Cerebellar cortex (tissue), 1 donor: ENCODE data around the gene LYRM1.
"Not testable (repeated sequence)": the region's sequence is repeated elsewhere in the genome, so short reads cannot be mapped to it uniquely, and the experiment has no call there.

Experiments used
- DNase-seq: peaks from one replicate; pipeline ENCODE4 v3.0.0-alpha.2; 2015; ENCODE audit warnings: low spot score

The LYRM1 gene, protein sequence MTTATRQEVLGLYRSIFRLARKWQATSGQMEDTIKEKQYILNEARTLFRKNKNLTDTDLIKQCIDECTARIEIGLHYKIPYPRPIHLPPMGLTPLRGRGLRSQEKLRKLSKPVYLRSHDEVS

DNA sequence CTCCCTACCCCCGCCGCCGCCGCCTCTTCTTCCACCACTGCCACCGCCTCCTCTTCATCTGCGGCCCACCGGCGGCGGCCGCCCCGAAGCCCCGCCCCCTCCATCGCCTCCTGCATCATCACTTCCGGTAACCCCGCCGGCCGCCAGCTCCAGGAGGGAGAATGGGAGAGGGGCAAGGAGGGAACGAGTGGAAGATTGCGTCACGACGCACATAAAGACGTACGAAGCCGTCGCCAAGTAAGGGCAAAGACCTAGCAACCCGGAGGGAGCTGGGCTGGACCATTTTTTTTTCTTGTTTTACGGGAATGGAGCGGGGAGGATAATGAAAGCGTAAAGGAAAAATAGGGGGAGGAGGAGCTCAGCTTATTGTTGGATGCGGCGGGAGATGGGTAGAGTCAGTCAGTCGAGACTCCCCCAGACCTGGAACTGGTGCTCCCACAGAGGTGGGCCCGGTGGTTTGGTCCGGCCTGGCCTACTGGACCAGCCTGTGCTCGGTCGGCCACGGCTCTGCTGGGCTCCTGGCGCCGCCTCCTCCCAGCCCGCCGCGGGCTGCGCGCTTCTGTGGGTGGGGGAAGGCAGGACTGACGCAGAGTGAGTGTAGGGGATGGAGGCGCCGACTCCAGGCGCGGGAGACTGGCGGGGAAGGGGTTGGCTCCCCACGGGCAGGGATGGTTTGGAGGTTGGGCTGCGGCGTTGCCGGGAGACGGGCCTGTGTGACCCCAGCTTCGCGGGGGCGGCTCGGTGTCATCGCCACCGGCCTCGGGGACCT, at the start of gene LYRM1, which contains the start of gene DCUN1D3:
Gene LYRM1, plus strand, starts transcription at position 473 of the 769 bp plus-strand sequence. CDS start 14,785 bp downstream, outside the sequence.
Gene DCUN1D3, minus strand, starts transcription at position 60 of the 769 bp plus-strand sequence. CDS start 37,820 bp downstream, outside the sequence.
- peak; percentile 99 for DNase-seq

DNA sequence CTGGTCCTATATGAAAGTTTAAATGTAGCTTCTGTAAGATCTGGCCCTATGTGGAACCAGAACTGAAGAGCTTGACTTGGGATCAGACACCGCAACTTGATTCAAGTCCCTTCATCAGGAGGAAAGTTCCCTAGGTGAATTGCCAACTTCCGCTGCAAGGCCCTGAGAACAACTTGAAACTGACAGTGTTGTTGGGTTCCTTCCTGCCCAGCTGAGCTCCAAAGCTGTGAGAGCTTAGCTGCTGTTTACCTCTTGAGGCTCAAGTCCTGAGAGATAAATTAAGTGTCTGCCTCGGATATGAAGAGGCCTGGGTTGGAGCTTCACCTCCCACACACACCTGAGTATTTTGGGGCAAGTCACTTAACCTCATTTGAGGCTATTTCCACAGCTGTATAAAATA, 49.6 kb upstream of the LYRM1 start:
- no peak for DNase-seq

DNA sequence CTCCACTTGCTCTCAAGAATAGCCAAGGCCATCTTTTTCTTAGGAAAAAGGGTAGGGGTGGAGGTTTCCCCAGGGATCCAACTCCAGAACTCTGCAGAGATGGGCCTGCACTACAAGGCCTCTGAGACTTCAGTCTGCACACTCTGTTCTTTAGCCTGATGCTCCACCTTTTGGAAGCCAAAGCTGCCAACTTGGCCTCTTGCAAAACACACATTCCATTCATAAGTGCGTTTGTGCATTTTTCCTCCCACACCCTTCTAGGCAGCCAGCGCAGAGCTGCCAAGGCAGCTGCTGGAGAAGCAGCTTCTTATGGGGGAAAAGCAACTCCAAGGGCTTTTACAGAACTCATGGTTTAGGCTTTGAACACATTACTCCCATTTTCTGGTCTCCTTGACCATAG, 49.0 kb upstream of the LYRM1 start:
- no peak for DNase-seq

DNA sequence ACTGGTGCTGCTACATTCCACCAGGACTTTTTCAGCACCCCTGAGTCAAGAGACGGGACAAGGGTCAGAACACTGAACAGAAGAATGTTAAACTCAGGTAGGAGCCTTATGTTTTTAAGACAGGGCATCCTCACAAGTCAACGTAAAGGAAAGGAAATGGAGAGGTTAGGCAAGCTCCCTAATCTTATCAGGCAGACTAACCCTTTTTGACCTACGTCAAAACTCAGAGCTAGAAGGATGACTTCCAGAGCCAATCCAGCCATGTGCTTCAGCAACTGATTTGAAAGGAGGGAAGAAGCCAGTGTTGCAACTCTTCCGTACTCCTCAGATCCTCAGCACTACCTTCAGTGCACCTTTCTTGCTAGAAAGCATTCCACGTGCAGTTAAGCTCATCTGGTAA, 47.4 kb upstream of the LYRM1 start:
- DNase-seq: no peak

DNA sequence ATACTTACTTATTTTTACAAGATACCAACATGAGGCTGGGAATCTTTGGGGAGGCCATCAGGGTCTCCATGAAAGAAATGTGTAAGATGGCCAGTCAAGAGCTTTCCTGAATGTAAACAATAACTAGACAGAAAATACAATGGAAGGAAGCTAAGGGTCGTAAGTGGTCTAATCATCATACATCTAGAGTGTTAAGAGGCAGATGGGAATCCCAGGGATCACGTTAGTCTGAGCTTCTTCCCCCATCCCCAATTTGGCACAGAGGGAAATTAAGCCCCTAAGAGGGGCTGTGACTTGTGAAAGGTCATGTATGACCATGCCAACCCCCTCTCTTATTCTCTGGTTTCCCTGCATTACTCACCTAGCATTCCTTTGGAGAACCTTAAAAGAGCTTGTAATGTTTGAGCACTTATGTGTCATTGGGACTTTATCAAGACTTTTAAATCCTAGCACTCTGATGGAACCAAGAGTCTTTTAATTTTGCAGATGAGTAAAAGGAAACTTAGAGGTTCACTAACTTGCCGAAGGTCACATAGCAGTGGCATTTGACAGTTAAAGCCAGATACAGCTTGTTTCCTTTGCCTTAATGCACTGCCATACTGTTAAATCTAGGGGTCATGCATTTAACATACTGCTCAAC, 46.5 kb upstream of the LYRM1 start:
- no peak for DNase-seq

DNA sequence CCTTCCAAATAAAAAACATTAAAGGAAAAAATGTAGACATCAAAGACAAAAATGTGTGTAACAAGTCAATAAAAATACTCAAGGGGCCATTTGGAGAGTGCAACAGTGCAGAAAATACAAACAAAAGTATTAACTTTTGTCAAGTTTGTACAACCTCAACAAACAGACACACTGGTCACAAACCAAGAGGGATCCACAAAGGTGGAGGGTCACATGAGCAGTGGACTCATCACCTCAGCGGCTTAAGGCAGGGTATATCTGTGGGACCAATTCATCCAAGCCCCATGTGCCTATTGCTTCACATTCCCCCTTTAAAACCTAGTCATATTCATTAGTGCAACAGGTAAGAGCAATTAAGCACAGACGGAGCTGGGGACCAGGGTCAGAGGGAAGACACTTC, 45.6 kb upstream of the LYRM1 start:
- DNase-seq: no peak

DNA sequence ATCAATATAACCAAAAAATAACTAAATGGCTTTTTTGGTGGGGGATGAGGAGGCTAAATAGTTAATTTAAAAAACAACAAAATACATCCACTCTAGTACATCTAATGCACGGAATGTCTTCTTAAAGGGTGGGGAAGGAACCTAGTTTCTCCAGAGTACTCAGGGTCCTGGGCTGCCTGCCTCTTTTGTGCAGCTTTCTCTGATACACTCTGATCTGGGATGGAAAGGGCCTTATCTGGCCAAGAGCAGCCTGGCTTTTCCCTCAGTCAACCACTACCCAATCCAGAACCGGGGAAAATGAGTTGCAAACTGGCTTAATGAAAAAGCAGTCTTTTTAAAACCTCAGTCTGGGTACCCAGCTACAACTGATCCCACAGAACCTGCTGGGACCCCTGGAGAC, 43.3 kb upstream of the LYRM1 start:
- no peak for DNase-seq

DNA sequence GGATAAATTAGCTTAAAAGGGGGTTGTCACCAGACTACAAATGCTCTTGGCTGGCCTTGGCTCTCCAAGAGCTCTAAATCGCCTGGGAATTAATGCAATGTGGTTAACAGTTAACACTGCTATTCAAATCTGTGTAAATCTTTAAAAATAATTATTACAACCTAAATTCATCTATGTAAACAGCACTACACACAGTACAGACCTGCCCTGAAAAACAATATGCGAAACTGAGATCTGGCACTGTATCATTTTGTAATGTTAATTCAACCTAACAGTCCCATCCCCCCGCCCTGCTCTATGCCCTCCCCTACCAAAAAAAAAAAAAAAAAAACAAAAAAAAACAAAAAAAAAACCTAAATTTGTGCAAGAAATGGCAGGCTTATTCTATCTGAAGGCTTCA, 41.3 kb upstream of the LYRM1 start:
- no peak for DNase-seq

DNA sequence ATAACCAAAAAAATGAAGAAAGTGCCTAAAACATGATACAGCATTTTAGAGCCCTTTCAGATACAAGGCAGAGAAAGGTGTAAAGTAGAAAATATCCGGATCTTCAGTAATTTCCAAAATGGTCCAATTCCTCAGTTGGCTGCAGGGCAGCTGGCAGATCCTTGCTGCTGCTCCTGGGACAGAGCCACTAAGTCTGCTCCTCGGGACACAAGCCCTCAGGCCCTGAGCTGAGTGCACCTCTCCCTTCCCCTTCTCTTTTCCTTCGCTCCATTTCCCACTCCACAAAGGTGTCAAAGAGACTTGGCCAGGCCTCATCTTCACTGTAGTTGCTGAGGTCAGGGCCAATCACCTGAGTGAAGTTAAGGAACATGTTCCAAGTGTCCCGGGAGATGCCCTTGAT, 40.9 kb upstream of the LYRM1 start:
- DNase-seq: peak; percentile 47

DNA sequence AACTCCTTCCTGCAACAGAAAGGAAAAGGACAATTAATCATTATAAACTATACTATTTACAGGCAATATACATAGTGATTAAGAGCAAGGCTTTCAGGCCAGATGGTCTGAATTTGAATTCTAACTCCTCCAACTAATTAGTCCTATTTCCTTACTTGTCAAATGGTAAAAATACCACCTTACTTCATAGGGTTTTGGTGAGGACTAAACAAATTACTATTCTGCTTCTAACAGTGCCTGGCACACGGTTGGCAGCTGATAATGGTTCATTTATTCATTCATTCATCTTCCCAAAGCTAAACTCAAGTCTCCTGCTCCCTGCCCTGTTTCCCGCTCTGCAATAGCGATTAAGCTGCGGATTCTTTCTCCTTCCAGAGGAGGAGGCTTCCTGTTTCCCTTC, 40.2 kb upstream of the LYRM1 start:
- DNase-seq: no peak

DNA sequence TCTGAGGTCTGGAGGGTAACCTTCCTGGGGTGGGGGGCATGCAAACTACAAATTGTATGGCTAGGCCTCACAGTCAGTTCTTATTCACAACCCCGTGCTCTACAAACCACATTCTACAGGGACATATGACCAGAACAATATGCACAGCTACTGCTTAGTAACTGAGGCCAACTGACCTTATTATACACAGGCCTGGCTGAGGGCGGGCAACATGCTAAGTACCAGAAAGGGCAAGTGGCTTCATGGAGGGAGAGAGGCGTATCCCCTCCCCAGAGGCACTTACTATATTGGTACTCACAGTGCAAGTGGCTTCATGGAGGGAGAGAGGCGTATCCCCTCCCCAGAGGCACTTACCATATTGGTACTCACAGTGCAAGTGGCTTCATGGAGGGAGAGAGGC, 39.6 kb upstream of the LYRM1 start:
- DNase-seq: not testable (repeated sequence)

DNA sequence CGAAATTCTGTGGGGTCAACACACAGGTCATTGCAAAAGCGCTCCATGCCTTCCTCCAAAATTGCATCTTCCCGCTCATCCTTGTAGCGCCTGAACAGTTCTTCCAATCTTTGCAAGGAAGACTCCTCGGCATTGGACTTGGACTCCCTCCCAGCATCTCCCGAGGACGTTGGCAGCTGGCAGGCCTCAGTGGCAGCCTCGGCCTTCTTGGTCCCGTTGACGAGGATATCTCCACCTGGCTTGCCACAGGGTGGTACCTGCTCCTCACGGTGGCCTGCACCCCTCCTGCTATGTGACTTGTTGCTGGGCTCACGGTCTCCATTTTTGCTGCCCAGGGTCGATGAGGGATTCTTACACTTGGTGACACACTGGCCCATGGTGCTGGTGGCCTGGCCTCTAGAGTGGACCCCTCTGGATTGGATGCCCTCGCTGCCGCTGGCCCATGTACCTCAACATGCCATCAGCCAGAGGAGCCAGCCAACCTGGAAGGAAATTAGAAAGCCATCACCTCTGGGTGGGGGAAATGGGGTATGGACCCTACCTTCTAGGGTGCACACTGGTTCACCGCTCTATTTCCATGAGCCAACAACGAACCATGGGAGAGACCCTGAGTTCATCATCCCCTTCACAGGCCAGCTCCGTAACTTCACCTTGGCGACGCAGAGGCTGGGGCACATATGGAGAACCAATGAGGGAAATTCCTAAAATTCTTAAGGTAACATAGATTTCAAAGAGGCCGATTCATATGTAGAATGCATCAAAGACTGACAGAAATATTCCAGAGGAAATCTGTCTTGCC, 38.2 kb upstream of the LYRM1 start:
- no peak for DNase-seq

DNA sequence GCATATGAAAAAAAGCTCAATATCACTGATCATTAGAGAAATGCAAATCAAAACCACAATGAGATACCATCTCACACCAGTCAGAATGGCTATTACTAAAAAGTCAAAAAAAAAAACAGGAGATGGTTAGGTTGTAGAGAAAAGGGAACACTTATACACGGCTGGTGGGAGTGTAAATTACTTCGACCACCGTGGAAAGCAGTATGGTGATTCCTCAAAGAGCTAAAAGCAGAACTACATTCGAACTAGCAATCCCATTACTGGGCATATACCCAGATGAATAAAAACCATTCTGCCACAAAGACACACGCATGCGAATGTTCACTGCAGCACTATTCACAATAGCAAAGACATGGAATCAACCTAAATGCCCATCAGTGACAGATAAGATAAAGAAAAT, 36.2 kb upstream of the LYRM1 start:
- not testable (repeated sequence) for DNase-seq

DNA sequence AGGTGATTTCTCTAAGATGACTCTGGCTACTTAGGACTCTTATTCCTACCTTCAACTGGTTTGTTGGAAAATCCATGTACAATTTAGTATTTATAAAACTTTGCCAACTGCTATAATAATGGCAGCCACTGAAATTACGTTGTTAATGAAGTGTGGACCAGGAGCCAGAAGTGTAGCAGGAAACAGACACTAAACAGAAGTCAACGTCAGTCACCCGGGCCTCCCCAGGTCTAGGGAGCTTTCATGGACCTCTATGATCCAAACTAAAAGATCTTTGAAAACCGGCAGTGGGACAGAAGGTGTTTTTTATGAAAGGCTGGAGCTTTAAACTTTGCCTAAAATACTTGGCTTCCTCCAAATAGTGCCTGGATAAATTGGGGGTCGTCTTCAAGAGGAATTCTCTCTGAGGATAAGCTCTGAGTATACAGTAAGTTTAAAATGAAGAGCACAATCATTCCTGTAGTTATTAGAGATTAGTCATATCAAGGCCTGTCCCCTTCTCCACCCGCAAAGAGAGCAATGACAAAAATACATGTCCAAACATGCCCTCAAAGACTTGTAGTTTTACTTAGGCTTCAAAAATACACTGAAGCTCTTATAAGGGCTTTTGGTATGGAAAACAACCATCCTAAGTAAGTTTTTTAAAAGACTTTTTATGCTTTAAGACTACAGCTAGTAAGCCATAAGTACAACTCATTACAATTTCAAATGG, 35.0 kb upstream of the LYRM1 start:
- DNase-seq: no peak

DNA sequence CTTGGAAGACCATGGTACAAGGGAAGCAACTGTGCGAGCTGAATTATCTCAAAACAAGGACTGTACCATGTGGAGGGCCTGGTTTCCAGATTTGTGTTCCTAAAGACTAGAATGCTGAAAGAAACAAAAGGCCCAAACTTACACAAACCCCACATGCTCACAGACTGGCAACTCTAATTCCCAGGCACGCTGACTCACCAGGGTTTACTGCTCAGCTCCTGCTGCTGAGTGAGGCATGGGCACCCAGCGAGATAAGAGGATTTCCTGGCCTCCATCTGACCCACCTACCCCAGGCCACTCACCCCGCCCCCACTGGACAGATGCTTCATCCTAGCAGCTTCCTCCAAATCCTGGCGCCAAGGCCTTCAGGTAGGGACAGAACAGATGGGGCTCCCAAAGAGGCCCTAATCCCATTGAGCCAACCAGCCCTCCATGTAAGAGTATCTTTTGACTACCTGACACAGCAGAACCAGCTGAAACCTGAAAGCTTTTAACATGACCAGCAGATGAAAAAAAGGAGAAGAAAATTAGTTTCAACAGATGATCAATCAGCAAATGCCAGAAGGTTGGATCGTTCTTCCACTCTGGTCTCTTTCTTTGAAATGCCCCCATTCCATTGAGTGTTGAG, 34.3 kb upstream of the LYRM1 start:
- peak; percentile 39 for DNase-seq

DNA sequence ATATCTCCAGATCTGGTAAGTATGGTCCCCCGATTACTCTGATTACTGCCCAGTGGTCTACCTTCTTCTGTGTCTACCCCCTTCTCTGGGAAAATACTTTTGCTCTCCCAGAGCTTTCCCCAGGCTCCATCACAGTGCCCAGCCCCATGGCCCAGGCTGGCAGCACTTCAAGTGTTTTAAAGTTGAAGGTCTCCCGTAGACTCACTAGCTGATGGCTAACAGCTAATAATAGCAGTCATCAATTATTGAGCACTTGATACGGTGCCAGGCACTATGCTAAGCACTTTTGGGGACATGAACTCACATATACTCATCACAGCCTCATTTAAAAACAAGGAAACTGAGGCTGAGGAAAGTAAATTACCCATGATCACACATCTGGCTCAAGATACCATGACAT, 33.8 kb upstream of the LYRM1 start:
- no peak for DNase-seq

DNA sequence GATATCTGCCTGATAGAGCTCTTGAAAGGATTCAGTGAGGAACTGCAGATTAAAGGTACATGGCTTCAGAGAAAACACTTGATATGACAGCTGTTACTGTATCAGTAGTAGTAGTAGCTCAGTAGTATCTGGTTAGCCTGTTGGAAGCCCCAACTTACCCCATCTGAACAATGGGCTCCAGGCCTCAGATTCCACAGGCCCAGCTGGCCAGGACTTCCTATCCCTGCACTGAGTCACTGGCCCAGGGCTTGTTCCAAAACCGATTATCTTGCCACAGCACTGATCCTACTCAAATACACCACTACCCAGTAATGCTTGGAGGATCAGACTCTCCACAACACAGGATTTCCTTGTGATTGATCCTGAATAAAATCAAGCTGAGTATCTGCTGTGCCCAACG, 33.0 kb upstream of the LYRM1 start:
- DNase-seq: no peak

DNA sequence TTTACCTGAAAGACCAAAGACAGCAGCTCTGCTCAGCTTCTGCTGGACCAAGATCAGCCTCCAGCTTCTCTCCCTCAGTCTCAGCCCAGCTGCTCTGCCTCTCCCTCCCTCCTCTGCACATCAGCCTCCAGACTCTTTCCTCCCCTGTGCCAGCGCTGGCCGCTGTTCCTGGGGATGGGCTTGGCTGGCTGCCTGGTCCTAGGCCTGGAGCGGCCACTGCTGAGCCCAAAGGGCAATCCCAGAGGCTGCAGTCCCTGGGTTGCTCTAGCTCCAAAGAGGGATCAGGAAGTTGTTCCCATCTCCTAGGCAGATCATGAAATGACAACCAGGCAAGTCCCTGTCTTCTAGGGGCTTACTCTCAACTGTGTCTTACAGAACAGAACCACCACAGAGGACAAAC, 31.7 kb upstream of the LYRM1 start:
- DNase-seq: no peak

DNA sequence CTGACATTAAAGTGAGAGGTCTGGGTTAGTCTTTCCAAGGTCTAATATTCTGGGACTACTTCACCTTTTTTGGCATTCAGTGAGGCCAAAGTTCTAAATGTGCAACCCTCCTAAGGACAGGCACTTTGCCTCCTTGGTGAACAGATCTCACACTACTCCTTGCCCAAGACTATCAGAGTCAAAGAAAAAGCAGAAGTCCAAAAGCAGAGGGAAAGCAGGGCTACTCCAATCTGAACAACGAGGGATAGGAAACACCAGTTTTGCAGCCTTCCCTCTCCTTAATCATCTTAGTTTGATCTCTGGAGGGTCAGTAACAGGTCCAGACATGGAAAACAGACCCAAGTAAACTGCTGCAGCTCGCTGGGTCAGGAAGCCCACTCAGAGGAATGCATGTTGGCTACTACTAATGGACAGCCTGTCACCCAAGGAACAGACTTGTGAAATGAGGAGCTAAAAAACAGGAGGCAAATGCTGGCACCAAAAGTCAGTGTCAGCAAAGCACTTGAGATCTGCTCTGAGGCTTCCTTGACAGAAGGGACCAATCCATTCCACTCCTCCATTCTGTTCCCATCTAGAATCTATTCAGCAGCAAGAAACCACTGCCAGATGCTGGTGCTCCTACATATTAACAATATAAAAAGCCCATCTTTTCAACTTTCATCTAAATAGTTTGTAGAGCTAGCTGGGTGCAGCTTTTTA, 30.3 kb upstream of the LYRM1 start:
- no peak for DNase-seq

DNA sequence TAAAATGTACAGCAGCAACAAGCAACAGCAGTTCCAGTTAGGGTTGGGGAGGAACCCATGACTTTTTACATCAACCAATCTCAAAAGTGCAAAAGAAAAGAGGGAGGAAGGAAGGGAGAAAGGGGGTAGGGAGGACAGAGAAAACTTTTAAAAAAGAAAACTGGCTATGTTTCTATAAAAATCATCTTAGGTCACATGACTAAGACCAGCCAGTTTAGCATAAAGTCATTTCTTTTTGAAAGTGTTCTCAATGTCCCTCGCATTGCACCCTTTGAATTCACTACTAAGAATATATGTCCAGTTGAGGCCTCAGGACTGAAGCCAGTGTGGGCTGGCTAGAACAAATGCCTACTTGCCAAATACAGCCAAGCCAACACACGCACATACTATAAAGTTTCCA, 29.3 kb upstream of the LYRM1 start:
- no peak for DNase-seq
